ENCODE measurements around the gene ANAPC4. TPM values are rescaled to one million over a fixed set of nuclear protein-coding genes. Genes with fewer than 3 reads are reported as not detected.

Gene ANAPC4
- total and polyA plus RNA-seq, 2 donors (not counting 3 experiments of a cell fraction or from before 2014, with no cell fraction given), result 7.6 to 32.1 TPM

DNA sequence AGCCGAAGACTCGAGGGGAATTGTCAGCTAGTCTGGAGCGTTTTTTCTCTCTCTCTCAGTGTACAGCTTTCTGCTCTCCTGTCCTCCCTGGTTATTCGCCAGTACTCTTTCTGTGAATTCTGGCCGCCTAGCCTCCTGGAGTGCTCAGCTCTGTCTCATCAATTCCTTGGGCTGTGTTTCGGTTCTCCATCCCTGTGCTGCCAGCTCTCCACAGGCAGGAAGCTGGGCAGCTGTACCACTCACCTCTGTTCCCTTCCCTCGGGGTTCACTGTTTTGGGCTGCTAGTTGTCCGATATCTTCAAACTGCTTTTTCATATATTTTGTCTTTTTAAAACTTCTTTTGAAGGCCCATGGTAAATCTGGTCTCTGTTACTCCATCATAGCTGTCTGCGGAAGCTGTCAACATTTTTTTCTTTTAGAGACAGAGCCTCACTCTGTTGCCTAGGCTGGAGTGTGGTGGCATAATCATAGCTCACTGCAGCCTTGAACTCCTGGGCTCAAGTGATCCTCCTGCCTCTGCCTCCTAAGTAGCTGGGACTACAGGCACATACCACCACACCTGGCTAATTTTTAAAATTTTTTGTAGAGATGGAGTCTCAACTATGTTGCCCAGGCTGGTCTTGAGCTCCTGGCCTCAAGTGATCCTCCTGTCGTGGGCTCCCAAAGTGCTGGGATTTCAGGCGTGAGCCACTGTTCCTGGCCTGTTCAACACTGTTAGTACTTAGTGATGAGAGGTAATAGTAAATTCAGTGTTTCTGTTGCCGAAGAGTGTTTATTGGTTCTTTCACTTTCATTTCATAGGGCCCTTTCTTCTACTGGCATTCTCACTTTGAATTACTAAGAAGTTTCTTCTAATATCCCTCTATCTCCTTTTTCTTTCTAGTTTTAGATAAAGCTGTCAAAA lies 45.9 kb upstream of the ANAPC4 start:
- POLR2A ChIA-PET, result no interaction called here
- no TSS peak for BruUV-seq (replicated peaks)
- H3K27ac ChIP-seq (ENCODE audit: insufficient read depth, low read depth, low read length), result no peak overlapping the region
- no peak overlapping the region for H2AFZ ChIP-seq (ENCODE audit: low read depth, low read length)
- no peak overlapping the region for H3K9ac ChIP-seq (replicated peaks; ENCODE audit: extremely low read depth, insufficient read depth, low read length)
- FAIRE-seq, result no peak
- H3K4me3 ChIP-seq (replicated peaks in 1 of 3; ENCODE audit: insufficient read depth in 1 of 3, low read depth in 1 of 3, low read length in 3 of 3), result no peak overlapping the region
- CTCF ChIA-PET, result interaction anchor here (2.2 to 3.5 kb wide), 2 partner anchors 18 to 36 kb away, joined by 9 to 17 read pairs; partner anchors contain the start of gene ZCCHC4
- no peaks in the 10 kb centered on the region for H3K9me3 ChIP-seq (replicated peaks; ENCODE audit: control insufficient read depth, insufficient read depth, low read length)
- no peaks in the 10 kb centered on the region for H4K20me1 ChIP-seq (replicated peaks; ENCODE audit: control insufficient read depth, extremely low read depth, insufficient read depth, low read length)
- no peak for DNase-seq (ENCODE audit: low read depth, low spot score)
- dilution Hi-C loops (cut with MboI; ENCODE audit: extremely low pct_ligation_motif_present, low sequenced_read_pairs) (no loop called here), intact Hi-C loops (cut with micrococcal nuclease) (no loop called here)
- H3K27me3 ChIP-seq (ENCODE audit: control insufficient read depth in 2 of 2, insufficient read depth in 2 of 2, low read length in 2 of 2), result no peaks in the 10 kb centered on the region
- H3K79me2 ChIP-seq (ENCODE audit: control insufficient read depth, insufficient read depth, low read length), result peaks cover 2% of the 10 kb centered on the region
- H3K4me1 ChIP-seq (ENCODE audit: control insufficient read depth, extremely low read depth, insufficient read depth, low read length), result no peaks in the 10 kb centered on the region
- TF ChIP-seq POLR2AphosphoS5 (IDR thresholded peaks at IDR 0.05; ENCODE audit: insufficient read depth, low read depth, low read length), result no peak
- no peak for TF ChIP-seq JUN (IDR thresholded peaks at IDR 0.05; ENCODE audit: borderline replicate concordance, insufficient read depth, insufficient read length, low read depth)
- no peak for TF ChIP-seq FOS (IDR thresholded peaks at IDR 0.05; ENCODE audit: borderline replicate concordance, insufficient read depth, low read length)
- TF ChIP-seq MYC (IDR thresholded peaks at IDR 0.05; ENCODE audit: low read depth, low read length), result no peak
- no peak for TF ChIP-seq GATA2 (IDR thresholded peaks at IDR 0.05; ENCODE audit: insufficient read depth, insufficient read length, low read depth, low read length)
- TF ChIP-seq EZH2 (IDR thresholded peaks at IDR 0.05; ENCODE audit: borderline replicate concordance, low read depth, low read length, severe bottlenecking), result no peak
- TF ChIP-seq POLR2A (IDR thresholded peaks at IDR 0.05; ENCODE audit: low read depth, low read length), result no peak
- TF ChIP-seq, protein P1, sequence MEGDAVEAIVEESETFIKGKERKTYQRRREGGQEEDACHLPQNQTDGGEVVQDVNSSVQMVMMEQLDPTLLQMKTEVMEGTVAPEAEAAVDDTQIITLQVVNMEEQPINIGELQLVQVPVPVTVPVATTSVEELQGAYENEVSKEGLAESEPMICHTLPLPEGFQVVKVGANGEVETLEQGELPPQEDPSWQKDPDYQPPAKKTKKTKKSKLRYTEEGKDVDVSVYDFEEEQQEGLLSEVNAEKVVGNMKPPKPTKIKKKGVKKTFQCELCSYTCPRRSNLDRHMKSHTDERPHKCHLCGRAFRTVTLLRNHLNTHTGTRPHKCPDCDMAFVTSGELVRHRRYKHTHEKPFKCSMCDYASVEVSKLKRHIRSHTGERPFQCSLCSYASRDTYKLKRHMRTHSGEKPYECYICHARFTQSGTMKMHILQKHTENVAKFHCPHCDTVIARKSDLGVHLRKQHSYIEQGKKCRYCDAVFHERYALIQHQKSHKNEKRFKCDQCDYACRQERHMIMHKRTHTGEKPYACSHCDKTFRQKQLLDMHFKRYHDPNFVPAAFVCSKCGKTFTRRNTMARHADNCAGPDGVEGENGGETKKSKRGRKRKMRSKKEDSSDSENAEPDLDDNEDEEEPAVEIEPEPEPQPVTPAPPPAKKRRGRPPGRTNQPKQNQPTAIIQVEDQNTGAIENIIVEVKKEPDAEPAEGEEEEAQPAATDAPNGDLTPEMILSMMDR (IDR thresholded peaks at IDR 0.05; ENCODE audit: extremely low read depth in 1 of 2, insufficient read depth in 1 of 2, low read depth in 1 of 2, low read length in 2 of 2), result no peak
- TF ChIP-seq, protein P2, sequence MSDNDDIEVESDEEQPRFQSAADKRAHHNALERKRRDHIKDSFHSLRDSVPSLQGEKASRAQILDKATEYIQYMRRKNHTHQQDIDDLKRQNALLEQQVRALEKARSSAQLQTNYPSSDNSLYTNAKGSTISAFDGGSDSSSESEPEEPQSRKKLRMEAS (IDR thresholded peaks at IDR 0.05; ENCODE audit: insufficient read depth, insufficient read length), result no peak
- H3K4me2 ChIP-seq (ENCODE audit: insufficient read depth, low read length), result no peak overlapping the region
- no peaks in the 10 kb centered on the region for H3K9me1 ChIP-seq (replicated peaks; ENCODE audit: control insufficient read depth, extremely low read depth, insufficient read depth, low read length)
- peaks cover 0 to 2% of the 10 kb centered on the region in 2 experiments for H3K36me3 ChIP-seq (ENCODE audit: control insufficient read depth in 2 of 2, extremely low read depth in 1 of 2, insufficient read depth in 2 of 2, low read length in 2 of 2)

All from endothelial cell of umbilical vein (primary cell).